ENCODE results near the gene RCCD1.

The RCCD1 gene

DNA sequence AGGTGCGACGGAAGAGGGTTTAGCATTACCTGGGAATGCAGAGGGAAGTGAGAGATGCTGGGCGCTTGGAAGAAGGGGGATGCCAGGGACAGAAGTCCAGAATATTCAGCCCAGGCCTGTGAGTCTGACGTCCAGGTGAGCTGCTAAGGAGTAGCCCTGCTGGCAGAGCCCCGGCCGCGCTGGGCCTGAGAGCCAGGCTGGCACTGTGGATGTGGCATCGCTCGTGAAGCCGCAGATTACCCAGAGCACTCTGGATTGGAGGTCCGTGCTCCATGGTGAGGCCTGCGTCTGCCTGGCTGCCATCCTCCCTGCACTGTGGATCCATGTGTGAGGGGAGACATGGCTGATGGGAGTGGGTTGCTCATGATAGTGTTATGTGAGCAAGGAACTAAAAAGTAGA is 37.1 kb upstream of the RCCD1 start:
- no peak overlapping the region for H3K27ac ChIP-seq (ENCODE audit: low read depth, low read length, poor library complexity, severe bottlenecking)
- no peaks in the 10 kb centered on the region for H3F3A ChIP-seq (ENCODE audit: insufficient read depth, low read length)
- no peak overlapping the region for H3K9ac ChIP-seq (ENCODE audit: low read length)
- H3K9me2 ChIP-seq (ENCODE audit: low read depth, low read length), result no peaks in the 10 kb centered on the region
- H4K20me1 ChIP-seq (ENCODE audit: insufficient read depth, low read length), result no peaks in the 10 kb centered on the region
- no peak overlapping the region for H3K4me2 ChIP-seq (ENCODE audit: low read length)
- H3K79me2 ChIP-seq (ENCODE audit: insufficient read depth, low read length), result no peaks in the 10 kb centered on the region
- peaks cover 54% of the 10 kb centered on the region; the same call in 1 of the 2 replicates for H3K36me3 ChIP-seq (ENCODE audit: insufficient read depth, low read length)
- no peak overlapping the region for H3K4me3 ChIP-seq (ENCODE audit: low read depth, low read length, poor library complexity, severe bottlenecking)
- H3K27me3 ChIP-seq (ENCODE audit: insufficient read depth, low read length), result no peaks in the 10 kb centered on the region
- TF ChIP-seq, protein P1, sequence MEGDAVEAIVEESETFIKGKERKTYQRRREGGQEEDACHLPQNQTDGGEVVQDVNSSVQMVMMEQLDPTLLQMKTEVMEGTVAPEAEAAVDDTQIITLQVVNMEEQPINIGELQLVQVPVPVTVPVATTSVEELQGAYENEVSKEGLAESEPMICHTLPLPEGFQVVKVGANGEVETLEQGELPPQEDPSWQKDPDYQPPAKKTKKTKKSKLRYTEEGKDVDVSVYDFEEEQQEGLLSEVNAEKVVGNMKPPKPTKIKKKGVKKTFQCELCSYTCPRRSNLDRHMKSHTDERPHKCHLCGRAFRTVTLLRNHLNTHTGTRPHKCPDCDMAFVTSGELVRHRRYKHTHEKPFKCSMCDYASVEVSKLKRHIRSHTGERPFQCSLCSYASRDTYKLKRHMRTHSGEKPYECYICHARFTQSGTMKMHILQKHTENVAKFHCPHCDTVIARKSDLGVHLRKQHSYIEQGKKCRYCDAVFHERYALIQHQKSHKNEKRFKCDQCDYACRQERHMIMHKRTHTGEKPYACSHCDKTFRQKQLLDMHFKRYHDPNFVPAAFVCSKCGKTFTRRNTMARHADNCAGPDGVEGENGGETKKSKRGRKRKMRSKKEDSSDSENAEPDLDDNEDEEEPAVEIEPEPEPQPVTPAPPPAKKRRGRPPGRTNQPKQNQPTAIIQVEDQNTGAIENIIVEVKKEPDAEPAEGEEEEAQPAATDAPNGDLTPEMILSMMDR (IDR thresholded peaks at IDR 0.05; ENCODE audit: low read length), result no peak
- no peak for TF ChIP-seq EZH2 (IDR thresholded peaks at IDR 0.05; ENCODE audit: borderline replicate concordance, low read length)
- H2AFZ ChIP-seq (ENCODE audit: low read length), result no peak overlapping the region
- H3K4me1 ChIP-seq (ENCODE audit: insufficient read depth, low read length, severe bottlenecking), result peaks cover 19% of the 10 kb centered on the region
- no peaks in the 10 kb centered on the region for H3K9me3 ChIP-seq (ENCODE audit: low read length)

DNA sequence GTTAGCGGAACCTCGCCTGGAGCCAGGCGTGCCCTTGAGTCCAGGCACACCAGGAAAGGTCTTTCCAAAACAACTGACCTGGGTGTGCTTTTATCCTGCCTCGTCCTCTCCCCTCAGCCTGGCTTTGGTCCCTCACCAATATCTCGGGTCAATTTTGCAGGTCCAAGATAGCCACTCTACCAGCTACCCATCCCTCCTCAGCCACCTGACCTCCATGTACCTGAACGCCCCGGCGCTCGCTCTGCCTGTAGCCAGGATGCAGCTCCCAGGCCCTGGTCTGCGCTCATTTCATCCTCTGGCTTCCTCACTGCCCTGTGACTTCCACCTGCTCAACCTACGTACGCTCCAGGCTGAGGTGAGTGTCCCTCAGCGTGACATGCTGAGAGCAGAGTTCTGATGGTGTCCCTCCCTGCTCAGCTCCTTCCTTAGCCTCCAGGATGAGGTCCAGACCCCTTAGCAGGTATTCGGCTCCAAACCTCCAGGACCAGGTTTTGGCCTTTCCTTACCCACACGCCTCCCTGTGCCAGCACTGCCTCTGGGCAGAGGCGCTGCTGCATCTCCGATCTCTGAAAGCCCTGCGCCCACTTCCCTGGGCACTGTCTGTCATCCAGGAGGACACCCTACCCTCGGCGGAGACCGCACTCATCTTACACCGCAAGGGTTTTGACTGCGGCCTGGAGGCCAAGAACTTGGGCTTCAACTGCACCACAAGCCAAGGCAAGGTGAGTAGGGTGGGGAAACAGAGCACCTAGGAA is 36.5 kb upstream of the RCCD1 start:
- Histone ChIP-seq H3K79me2 (ENCODE audit: insufficient read depth, low read length) (no peaks in the 10 kb centered on the region), H3K27ac (ENCODE audit: low read depth, low read length, poor library complexity, severe bottlenecking) (no peak overlapping the region), H4K20me1 (ENCODE audit: insufficient read depth, low read length) (no peaks in the 10 kb centered on the region), H3K9ac (ENCODE audit: low read length) (no peak overlapping the region), H3K9me2 (ENCODE audit: low read depth, low read length) (no peaks in the 10 kb centered on the region), H3K27me3 (ENCODE audit: insufficient read depth, low read length) (no peaks in the 10 kb centered on the region), H3K36me3 (ENCODE audit: insufficient read depth, low read length) (peaks cover 48% of the 10 kb centered on the region; the same call in 1 of the 2 replicates), H3K4me2 (ENCODE audit: low read length) (no peak overlapping the region), H3K4me3 (ENCODE audit: low read depth, low read length, poor library complexity, severe bottlenecking) (no peak overlapping the region), H3F3A (ENCODE audit: insufficient read depth, low read length) (no peaks in the 10 kb centered on the region), H3K4me1 (ENCODE audit: insufficient read depth, low read length, severe bottlenecking) (peaks cover 19% of the 10 kb centered on the region), H3K9me3 (ENCODE audit: low read length) (no peaks in the 10 kb centered on the region), H2AFZ (ENCODE audit: low read length) (no peak overlapping the region)
- TF ChIP-seq EZH2 (IDR thresholded peaks at IDR 0.05; ENCODE audit: borderline replicate concordance, low read length), result no peak
- TF ChIP-seq, protein P1 (IDR thresholded peaks at IDR 0.05; ENCODE audit: low read length), result no peak

DNA sequence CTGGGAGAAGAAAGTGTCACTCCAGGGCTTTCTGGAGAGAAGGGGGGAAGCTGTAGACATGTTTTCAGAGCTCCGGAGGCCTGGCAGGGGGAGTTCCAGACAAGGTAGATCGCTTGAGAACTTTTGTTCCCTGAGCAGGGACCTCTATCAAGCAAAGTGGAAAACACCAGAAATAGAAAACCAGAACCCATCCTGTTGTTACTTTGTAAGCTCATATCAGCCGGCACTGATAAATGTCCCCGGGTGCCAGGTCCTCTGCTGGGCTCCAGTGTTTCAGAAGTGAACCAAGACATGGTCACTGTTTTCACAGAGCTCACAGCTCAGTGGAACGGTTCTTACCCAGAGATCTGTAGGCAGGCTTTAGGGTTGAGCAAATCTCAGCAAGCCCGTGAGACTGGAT is 35.8 kb upstream of the RCCD1 start:
- Histone ChIP-seq H3K9me3 (ENCODE audit: low read length) (no peaks in the 10 kb centered on the region), H3K9me2 (ENCODE audit: low read depth, low read length) (no peaks in the 10 kb centered on the region), H3K9ac (ENCODE audit: low read length) (no peak overlapping the region), H3F3A (ENCODE audit: insufficient read depth, low read length) (no peaks in the 10 kb centered on the region), H4K20me1 (ENCODE audit: insufficient read depth, low read length) (no peaks in the 10 kb centered on the region), H3K4me1 (ENCODE audit: insufficient read depth, low read length, severe bottlenecking) (peaks cover 19% of the 10 kb centered on the region), H3K27me3 (ENCODE audit: insufficient read depth, low read length) (no peaks in the 10 kb centered on the region), H3K4me2 (ENCODE audit: low read length) (no peak overlapping the region), H3K79me2 (ENCODE audit: insufficient read depth, low read length) (no peaks in the 10 kb centered on the region), H3K36me3 (ENCODE audit: insufficient read depth, low read length) (peaks cover 42% of the 10 kb centered on the region; the same call in 1 of the 2 replicates), H2AFZ (ENCODE audit: low read length) (no peak overlapping the region), H3K27ac (ENCODE audit: low read depth, low read length, poor library complexity, severe bottlenecking) (no peak overlapping the region), H3K4me3 (ENCODE audit: low read depth, low read length, poor library complexity, severe bottlenecking) (no peak overlapping the region)
- TF ChIP-seq, protein P1 (IDR thresholded peaks at IDR 0.05; ENCODE audit: low read length), result no peak
- no peak for TF ChIP-seq EZH2 (IDR thresholded peaks at IDR 0.05; ENCODE audit: borderline replicate concordance, low read length)
